ENCODE results near the gene ATP1A2. TPM values are rescaled to one million over a fixed set of nuclear protein-coding genes. Genes with fewer than 3 reads are reported as not detected.

Gene ATP1A2
- total and polyA plus RNA-seq, 10 of the 15 experiments (the other 5 are each of a cell fraction or from before 2014, with no cell fraction given), result 0.15 TPM; not detected in 9

DNA sequence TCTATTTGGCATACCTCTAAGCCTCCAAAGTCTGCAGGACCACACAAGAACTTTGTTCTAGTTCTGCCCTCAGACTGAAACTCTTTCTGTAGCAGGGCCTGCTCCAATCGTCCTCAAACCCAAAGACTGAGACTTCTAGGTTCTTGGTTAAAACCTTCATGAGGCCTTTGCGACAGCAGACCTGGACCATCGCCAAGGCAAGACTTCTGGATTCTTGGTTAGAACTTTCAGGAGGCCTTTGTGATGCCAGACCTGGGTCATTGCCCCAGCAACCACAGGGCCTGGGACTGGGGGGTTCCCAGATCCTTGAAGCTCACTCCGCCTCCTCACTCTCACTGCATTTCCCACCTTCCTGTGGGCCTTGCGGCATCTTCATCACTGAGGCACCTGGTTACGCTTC, 35.7 kb downstream of the ATP1A2 start, which contains the start of gene ATP1A4 (continued):
- TF ChIP-seq, protein P1, sequence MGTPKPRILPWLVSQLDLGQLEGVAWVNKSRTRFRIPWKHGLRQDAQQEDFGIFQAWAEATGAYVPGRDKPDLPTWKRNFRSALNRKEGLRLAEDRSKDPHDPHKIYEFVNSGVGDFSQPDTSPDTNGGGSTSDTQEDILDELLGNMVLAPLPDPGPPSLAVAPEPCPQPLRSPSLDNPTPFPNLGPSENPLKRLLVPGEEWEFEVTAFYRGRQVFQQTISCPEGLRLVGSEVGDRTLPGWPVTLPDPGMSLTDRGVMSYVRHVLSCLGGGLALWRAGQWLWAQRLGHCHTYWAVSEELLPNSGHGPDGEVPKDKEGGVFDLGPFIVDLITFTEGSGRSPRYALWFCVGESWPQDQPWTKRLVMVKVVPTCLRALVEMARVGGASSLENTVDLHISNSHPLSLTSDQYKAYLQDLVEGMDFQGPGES (IDR thresholded peaks at IDR 0.05), result no peak
- no peak for TF ChIP-seq RELA (IDR thresholded peaks at IDR 0.05; ENCODE audit: borderline replicate concordance, partially characterized antibody)

DNA sequence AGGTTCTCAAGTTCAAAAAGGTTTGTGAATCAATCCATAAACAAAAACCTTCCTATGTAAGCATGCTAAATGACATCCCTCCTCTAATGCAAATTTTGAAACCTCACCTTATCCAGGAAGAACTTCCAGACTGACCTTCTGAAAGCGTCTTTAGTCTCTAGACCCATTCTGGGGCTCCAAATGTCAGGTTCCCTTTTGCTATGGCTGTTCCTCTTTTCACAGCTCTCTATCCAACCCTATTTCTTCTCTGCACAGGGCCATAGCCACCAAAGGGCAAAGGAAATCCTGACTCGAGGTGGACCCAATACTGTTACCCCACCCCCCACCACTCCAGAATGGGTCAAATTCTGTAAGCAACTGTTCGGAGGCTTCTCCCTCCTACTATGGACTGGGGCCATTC, 39.2 kb downstream of the ATP1A2 start:
- Histone ChIP-seq H2AFZ (ENCODE audit: control insufficient read depth, low read depth, low read length) (no peak overlapping the region), H3K4me1 (ENCODE audit: control insufficient read depth, insufficient read depth, low read length) (no peaks in the 10 kb centered on the region), H4K20me1 (ENCODE audit: control insufficient read depth, insufficient read depth) (no peaks in the 10 kb centered on the region), H3K27ac (ENCODE audit: control insufficient read depth, insufficient read depth) (no peak overlapping the region), H3K79me2 (ENCODE audit: control insufficient read depth, insufficient read depth, low read length) (no peaks in the 10 kb centered on the region), H3K27me3 (replicated peaks in 1 of 2; ENCODE audit: control insufficient read depth in 2 of 2, insufficient read depth in 2 of 2, low read length in 1 of 2) (no peaks in the 10 kb centered on the region), H3K4me2 (ENCODE audit: control insufficient read depth, insufficient read depth) (no peak overlapping the region), H3K9me3 (replicated peaks; ENCODE audit: control insufficient read depth, insufficient read depth, low read length) (no peaks in the 10 kb centered on the region), H3K4me3 (no peak overlapping the region), H3K9ac (ENCODE audit: control insufficient read depth, insufficient read depth, low read length) (no peak overlapping the region), H3K36me3 (ENCODE audit: control insufficient read depth in 2 of 2, insufficient read depth in 2 of 2, low read length in 1 of 2) (no peaks in the 10 kb centered on the region)
- POLR2A ChIA-PET, result no interaction called here
- intact Hi-C loops (cut with micrococcal nuclease; ENCODE audit: unreplicated experiment) (no loop called here), in situ Hi-C loops (cut with MboI) (no loop called here)
- RAD21 ChIA-PET (ENCODE audit: unreplicated experiment), result no interaction called here
- no TSS peak for BruUV-seq (replicated peaks)
- DNase-seq (ENCODE audit: low read depth, low spot score) (no peak), FAIRE-seq (no peak), ATAC-seq (no peak)
- CTCF ChIA-PET, result no interaction called here
- 15% methylated on average over 3 of the region's 3 CpGs for WGBS (ENCODE audit: insufficient coverage, insufficient replicate concordance, low lambda C conversion rate, missing lambda C conversion rate)
- SMC1A ChIA-PET (ENCODE audit: uncharacterized antibody, unreplicated experiment), result no interaction called here
- no peak for TF ChIP-seq KDM1A (IDR thresholded peaks at IDR 0.05; ENCODE audit: borderline replicate concordance)
- TF ChIP-seq NFYA (IDR thresholded peaks at IDR 0.05; ENCODE audit: borderline replicate concordance, low read depth, low read length), result no peak

DNA sequence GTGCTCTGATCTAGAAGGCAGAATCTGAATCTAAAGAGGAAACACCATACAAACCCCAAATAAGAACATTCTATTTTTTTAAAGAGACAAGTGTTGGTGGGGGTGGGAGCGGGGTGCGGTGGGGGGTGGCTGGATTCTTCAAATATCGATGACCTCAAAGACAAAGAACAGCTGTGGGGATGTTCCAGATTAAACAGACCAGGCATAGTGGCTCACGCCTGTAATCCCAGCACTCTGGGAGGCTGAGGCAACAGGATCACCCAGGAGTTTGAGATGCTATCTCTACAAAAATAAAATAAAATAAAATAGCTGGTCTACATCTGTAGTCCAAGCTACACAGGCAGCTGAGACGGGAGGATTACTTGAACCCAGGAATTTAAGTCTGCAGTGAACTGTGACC, 40.8 kb downstream of the ATP1A2 start:
- no peaks in the 10 kb centered on the region for H3K9me3 ChIP-seq (replicated peaks; ENCODE audit: control insufficient read depth, insufficient read depth, low read length)
- no peak for ATAC-seq
- H4K20me1 ChIP-seq (ENCODE audit: control insufficient read depth, insufficient read depth), result no peaks in the 10 kb centered on the region
- 52% methylated on average over 5 of the region's 5 CpGs for WGBS (ENCODE audit: insufficient coverage, insufficient replicate concordance, low lambda C conversion rate, missing lambda C conversion rate)
- H3K79me2 ChIP-seq (ENCODE audit: control insufficient read depth, insufficient read depth, low read length), result no peaks in the 10 kb centered on the region
- no peak for FAIRE-seq
- no peak for DNase-seq (ENCODE audit: low read depth, low spot score)
- intact Hi-C loops (cut with micrococcal nuclease; ENCODE audit: unreplicated experiment) (no loop called here), in situ Hi-C loops (cut with MboI) (no loop called here)
- no peaks in the 10 kb centered on the region for H3K27me3 ChIP-seq (replicated peaks in 1 of 2; ENCODE audit: control insufficient read depth in 2 of 2, insufficient read depth in 2 of 2, low read length in 1 of 2)
- no peak overlapping the region for H3K4me3 ChIP-seq
- H3K36me3 ChIP-seq (ENCODE audit: control insufficient read depth in 2 of 2, insufficient read depth in 2 of 2, low read length in 1 of 2), result no peaks in the 10 kb centered on the region
- BruUV-seq (replicated peaks), result no TSS peak
- CTCF ChIA-PET, result interaction anchor here (0.6 to 1.5 kb wide), 3 partner anchors 71 to 96 kb away, joined by 3 read pairs; no protein-coding TSS in a partner anchor
- SMC1A ChIA-PET (ENCODE audit: uncharacterized antibody, unreplicated experiment), result interaction anchor here (0.6 to 1.2 kb wide), 4 partner anchors 8 to 181 kb away, joined by 3 to 4 read pairs (median 3); no protein-coding TSS in a partner anchor
- H2AFZ ChIP-seq (ENCODE audit: control insufficient read depth, low read depth, low read length), result no peak overlapping the region
- RAD21 ChIA-PET (ENCODE audit: unreplicated experiment), result interaction anchor here (1.1 kb wide), 1 partner anchor 96 kb away, joined by 4 read pairs; no protein-coding TSS in a partner anchor
- TF ChIP-seq BRCA1 (IDR thresholded peaks at IDR 0.05; ENCODE audit: low read depth, low read length), result no peak
- TF ChIP-seq, protein P2, sequence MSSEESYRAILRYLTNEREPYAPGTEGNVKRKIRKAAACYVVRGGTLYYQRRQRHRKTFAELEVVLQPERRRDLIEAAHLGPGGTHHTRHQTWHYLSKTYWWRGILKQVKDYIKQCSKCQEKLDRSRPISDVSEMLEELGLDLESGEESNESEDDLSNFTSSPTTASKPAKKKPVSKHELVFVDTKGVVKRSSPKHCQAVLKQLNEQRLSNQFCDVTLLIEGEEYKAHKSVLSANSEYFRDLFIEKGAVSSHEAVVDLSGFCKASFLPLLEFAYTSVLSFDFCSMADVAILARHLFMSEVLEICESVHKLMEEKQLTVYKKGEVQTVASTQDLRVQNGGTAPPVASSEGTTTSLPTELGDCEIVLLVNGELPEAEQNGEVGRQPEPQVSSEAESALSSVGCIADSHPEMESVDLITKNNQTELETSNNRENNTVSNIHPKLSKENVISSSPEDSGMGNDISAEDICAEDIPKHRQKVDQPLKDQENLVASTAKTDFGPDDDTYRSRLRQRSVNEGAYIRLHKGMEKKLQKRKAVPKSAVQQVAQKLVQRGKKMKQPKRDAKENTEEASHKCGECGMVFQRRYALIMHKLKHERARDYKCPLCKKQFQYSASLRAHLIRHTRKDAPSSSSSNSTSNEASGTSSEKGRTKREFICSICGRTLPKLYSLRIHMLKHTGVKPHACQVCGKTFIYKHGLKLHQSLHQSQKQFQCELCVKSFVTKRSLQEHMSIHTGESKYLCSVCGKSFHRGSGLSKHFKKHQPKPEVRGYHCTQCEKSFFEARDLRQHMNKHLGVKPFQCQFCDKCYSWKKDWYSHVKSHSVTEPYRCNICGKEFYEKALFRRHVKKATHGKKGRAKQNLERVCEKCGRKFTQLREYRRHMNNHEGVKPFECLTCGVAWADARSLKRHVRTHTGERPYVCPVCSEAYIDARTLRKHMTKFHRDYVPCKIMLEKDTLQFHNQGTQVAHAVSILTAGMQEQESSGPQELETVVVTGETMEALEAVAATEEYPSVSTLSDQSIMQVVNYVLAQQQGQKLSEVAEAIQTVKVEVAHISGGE (CRISPR knock-in tag; IDR thresholded peaks at IDR 0.05), result no peak
- TF ChIP-seq, protein P3, sequence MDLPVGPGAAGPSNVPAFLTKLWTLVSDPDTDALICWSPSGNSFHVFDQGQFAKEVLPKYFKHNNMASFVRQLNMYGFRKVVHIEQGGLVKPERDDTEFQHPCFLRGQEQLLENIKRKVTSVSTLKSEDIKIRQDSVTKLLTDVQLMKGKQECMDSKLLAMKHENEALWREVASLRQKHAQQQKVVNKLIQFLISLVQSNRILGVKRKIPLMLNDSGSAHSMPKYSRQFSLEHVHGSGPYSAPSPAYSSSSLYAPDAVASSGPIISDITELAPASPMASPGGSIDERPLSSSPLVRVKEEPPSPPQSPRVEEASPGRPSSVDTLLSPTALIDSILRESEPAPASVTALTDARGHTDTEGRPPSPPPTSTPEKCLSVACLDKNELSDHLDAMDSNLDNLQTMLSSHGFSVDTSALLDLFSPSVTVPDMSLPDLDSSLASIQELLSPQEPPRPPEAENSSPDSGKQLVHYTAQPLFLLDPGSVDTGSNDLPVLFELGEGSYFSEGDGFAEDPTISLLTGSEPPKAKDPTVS (IDR thresholded peaks at IDR 0.05; ENCODE audit: low read depth, low read length), result no peak
- TF ChIP-seq POLR2A (IDR thresholded peaks at IDR 0.05; ENCODE audit: low read depth, low read length), result no peak
- no peak for TF ChIP-seq BMI1 (IDR thresholded peaks at IDR 0.05; ENCODE audit: borderline replicate concordance)
- no peak for TF ChIP-seq NR2F1 (conservative IDR thresholded peaks at IDR 0.05)
- TF ChIP-seq POLR2AphosphoS5 (IDR thresholded peaks at IDR 0.05; ENCODE audit: low read length), result no peak
- TF ChIP-seq NBN (IDR thresholded peaks at IDR 0.05), result no peak
- no peak overlapping the region for H3K27ac ChIP-seq (ENCODE audit: control insufficient read depth, insufficient read depth)
- POLR2A ChIA-PET, result no interaction called here
- no peak overlapping the region for H3K4me2 ChIP-seq (ENCODE audit: control insufficient read depth, insufficient read depth)
- no peak overlapping the region for H3K9ac ChIP-seq (ENCODE audit: control insufficient read depth, insufficient read depth, low read length)
- no peaks in the 10 kb centered on the region for H3K4me1 ChIP-seq (ENCODE audit: control insufficient read depth, insufficient read depth, low read length)
